Smooth muscle cell (in vitro differentiated cells): Measurements from ENCODE around the gene HCRTR1. TPM values are rescaled to one million over a fixed set of nuclear protein-coding genes. Genes with fewer than 3 reads are reported as not detected.

Source experiments
- DNase-seq: peaks from one replicate; lab custom pipeline; 2025; ENCODE audit not compliant: unreplicated experiment; lab: John Stamatoyannopoulos, UW
- H2AFZ ChIP-seq: fragments of 200-600 bp; sonication (generic); 2 replicates; pipeline ENCODE4 v1.6.0; 2016; ENCODE audit warnings: antibody characterized with exemption, low read depth, mild to moderate bottlenecking
- H3F3A ChIP-seq: fragments of 200-600 bp; sonication (generic); 2 replicates; pipeline ENCODE4 v1.6.0; 2017; ENCODE audit warnings: antibody characterized with exemption, low read depth
- H3K27ac ChIP-seq: fragments of 200-600 bp; sonication (generic); 2 replicates; pipeline ENCODE4 v1.5.1; 2016; ENCODE audit warnings: low read depth, mild to moderate bottlenecking
- H3K27me3 ChIP-seq: fragments of 200-600 bp; sonication (generic); 2 replicates; pipeline ENCODE4 v1.6.1; 2016; ENCODE audit warnings: low read depth, mild to moderate bottlenecking
- H3K36me3 ChIP-seq: fragments of 200-600 bp; sonication (generic); 2 replicates; pipeline ENCODE4 v1.5.1; 2016; ENCODE audit warnings: low read depth
- H3K4me1 ChIP-seq: fragments of 200-600 bp; sonication (generic); 2 replicates; pipeline ENCODE4 v1.5.1; 2016; ENCODE audit warnings: low read depth
- H3K4me2 ChIP-seq: fragments of 200-600 bp; sonication (generic); 2 replicates; pipeline ENCODE4 v1.6.0; 2016; ENCODE audit warnings: mild to moderate bottlenecking
- H3K4me3 ChIP-seq: fragments of 200-600 bp; sonication (generic); 2 replicates; pipeline ENCODE4 v1.5.1; 2016; ENCODE audit warnings: mild to moderate bottlenecking
- H3K79me2 ChIP-seq: fragments of 200-600 bp; sonication (generic); 2 replicates; pipeline ENCODE4 v1.6.0; 2016; ENCODE audit warnings: low read depth, mild to moderate bottlenecking
- H3K9ac ChIP-seq: fragments of 200-600 bp; sonication (generic); 2 replicates; pipeline ENCODE4 v1.6.0; 2016; ENCODE audit warnings: low read depth
- H3K9me3 ChIP-seq: fragments of 200-600 bp; sonication (generic); replicated peaks from 2 replicates; pipeline ENCODE4 v1.5.1; 2016; ENCODE audit warnings: low read depth
- H4K20me1 ChIP-seq: fragments of 200-600 bp; sonication (generic); 2 replicates; pipeline ENCODE4 v1.6.0; 2016; ENCODE audit warnings: low read depth
- CTCF ChIP-seq: fragments of 200-600 bp; sonication (generic); IDR thresholded peaks from 2 replicates; pipeline ENCODE4 v1.5.1; 2017; ENCODE audit warnings: borderline replicate concordance, mild to moderate bottlenecking, antibody characterized with exemption; ENCODE audit not compliant: insufficient read depth, poor library complexity, severe bottlenecking
- WGBS: methylation state at CpG from one replicate; pipeline ENCODE4 v1.1.7; 2016; ENCODE audit warnings: low lambda C conversion rate; 5-methylcytosine and 5-hydroxymethylcytosine counted together
- polyA plus RNA-seq: library from polyadenylated mRNA; unstranded; fragments of >200 nt; fragmentation: Nextera tagmentation; extraction: Ambion mirVana; gene quantifications from 2 replicates; pipeline ENCODE4 v1.2.1, GENCODE V29; 2016
- total RNA-seq: library from RNA; depleted of rRNA; stranded (reverse); fragments of >200 nt; gene quantifications from 2 replicates; pipeline ENCODE4 v1.2.3, GENCODE V29; 2014

HCRTR1 gene
- total and polyA plus RNA-seq, 2 experiments from 2014 or later, result 2.0 TPM; not detected in 1

GRCh38 chr1:31643976-31644559 is 26.6 kb downstream of the HCRTR1 start:
- Histone ChIP-seq H3K36me3 (no peaks in the 10 kb centered on the region), H3K4me1 (peaks cover 19% of the 10 kb centered on the region), H3K27me3 (no peaks in the 10 kb centered on the region), H3K79me2 (peaks cover 32% of the 10 kb centered on the region), H3K9ac (peak overlapping the region; percentile 97), H3K4me3 (peak overlapping the region; percentile 78), H3K4me2 (peak overlapping the region; percentile 97), H3K9me3 (no peaks in the 10 kb centered on the region), H3K27ac (peak overlapping the region; percentile 95), H4K20me1 (peaks cover 5% of the 10 kb centered on the region), H3F3A (peaks cover 19% of the 10 kb centered on the region), H2AFZ (peak overlapping the region; percentile 76)
- no peak for DNase-seq
- 8% methylated on average over 18 of the region's 18 CpGs for WGBS
- TF ChIP-seq CTCF, result no peak

GRCh38 chr1:31644560-31645273 is 27.2 kb downstream of the HCRTR1 start, which contains the start of gene PEF1:
Gene PEF1 (minus strand): TSS chr1:31644876. CDS start chr1:31644864, 12 bp downstream.
- H3K79me2 ChIP-seq, result peaks cover 29% of the 10 kb centered on the region
- no peak for TF ChIP-seq CTCF
- under 1% methylated on average over 56 of the region's 56 CpGs for WGBS
- H3K9me3 ChIP-seq, result no peaks in the 10 kb centered on the region
- H3K36me3 ChIP-seq, result no peaks in the 10 kb centered on the region
- peak within 1 kb of the TSS; percentile 76 for H2AFZ ChIP-seq
- H4K20me1 ChIP-seq, result no peaks in the 10 kb centered on the region
- peaks cover 16% of the 10 kb centered on the region for H3F3A ChIP-seq
- H3K27ac ChIP-seq, result peak within 1 kb of the TSS; percentile 95
- H3K27me3 ChIP-seq, result no peaks in the 10 kb centered on the region
- peak within 1 kb of the TSS; percentile 97 for H3K4me2 ChIP-seq
- H3K4me3 ChIP-seq, result peak within 1 kb of the TSS; percentile 78
- peak; percentile 96 for DNase-seq
- H3K9ac ChIP-seq, result peak within 1 kb of the TSS; percentile 97
- H3K4me1 ChIP-seq, result peaks cover 14% of the 10 kb centered on the region

- peak overlapping the region; percentile 78 for H3K4me3 ChIP-seq
- no peak for DNase-seq
- H3K4me2 ChIP-seq, result peak overlapping the region; percentile 97
- H3K79me2 ChIP-seq, result peaks cover 29% of the 10 kb centered on the region
- H3K9me3 ChIP-seq, result no peaks in the 10 kb centered on the region
- TF ChIP-seq CTCF, result no peak
- H3K27ac ChIP-seq, result peak overlapping the region; percentile 95
- H3K4me1 ChIP-seq, result peaks cover 12% of the 10 kb centered on the region
- WGBS, result 3% methylated on average over 11 of the region's 11 CpGs
- no peaks in the 10 kb centered on the region for H3K27me3 ChIP-seq
- no peaks in the 10 kb centered on the region for H4K20me1 ChIP-seq
- no peaks in the 10 kb centered on the region for H3K36me3 ChIP-seq
- peak overlapping the region; percentile 76 for H2AFZ ChIP-seq
- peaks cover 12% of the 10 kb centered on the region for H3F3A ChIP-seq
- H3K9ac ChIP-seq, result peak overlapping the region; percentile 97
These were observed 27.7 kb downstream of the HCRTR1 start for GRCh38 chr1:31645274-31645568.
